Measurements from ENCODE around the gene EYA2.

The EYA2 gene

DNA sequence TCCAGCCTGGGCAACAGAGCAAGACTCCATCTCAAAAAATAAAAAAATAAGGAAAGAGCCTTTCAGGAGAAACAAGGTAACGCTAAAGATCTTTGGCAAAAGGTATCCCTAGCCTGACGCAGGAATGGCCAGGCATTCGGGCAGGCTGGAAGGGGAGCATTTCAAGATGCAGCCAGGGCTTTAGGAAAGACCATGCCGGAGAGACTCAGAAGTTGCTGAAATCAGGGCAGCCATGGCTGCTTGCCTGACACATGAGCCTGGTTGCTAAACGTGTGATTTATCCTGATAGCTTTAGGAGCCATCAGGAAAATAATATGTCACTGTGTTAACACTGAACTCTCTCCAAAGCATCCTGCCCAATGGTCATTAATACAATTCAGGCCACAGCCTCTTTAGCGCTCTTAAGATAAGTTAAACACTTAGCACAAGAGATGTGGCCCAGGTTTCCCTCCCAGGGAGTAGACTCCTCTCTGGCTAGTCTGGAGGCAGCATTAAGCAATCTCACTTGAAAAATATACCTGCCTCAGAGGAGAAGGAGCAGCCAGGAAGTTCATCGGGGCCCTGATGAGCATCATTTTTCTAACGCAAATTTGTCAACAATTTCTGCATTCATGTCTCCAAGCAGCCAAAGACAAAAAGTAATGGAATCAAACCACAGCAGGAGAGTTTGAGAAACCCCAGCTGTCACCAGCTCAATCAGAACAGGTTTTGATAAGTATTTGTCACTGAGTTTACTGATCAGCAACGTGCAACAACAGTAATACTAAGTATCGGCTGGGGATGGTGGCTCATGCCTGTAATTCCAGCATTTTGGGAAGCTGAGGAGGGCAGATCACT lies 261.9 kb downstream of the EYA2 start:
- no peak for ATAC-seq
- TF ChIP-seq ZC3H10 (CRISPR knock-in tag; IDR thresholded peaks at IDR 0.05) (no peak), ARNTL (CRISPR knock-in tag; IDR thresholded peaks at IDR 0.05; ENCODE audit: borderline replicate concordance, low read depth) (no peak), CSRNP3 (CRISPR knock-in tag; IDR thresholded peaks at IDR 0.05) (no peak), ZNF565 (CRISPR knock-in tag; conservative IDR thresholded peaks at IDR 0.05; ENCODE audit: low read depth) (no peak), PATZ1 (CRISPR knock-in tag; IDR thresholded peaks at IDR 0.05; ENCODE audit: borderline replicate concordance) (no peak), CREB5 (CRISPR knock-in tag; IDR thresholded peaks at IDR 0.05; ENCODE audit: low read depth) (no peak), PPARA (CRISPR knock-in tag; IDR thresholded peaks at IDR 0.05; ENCODE audit: borderline replicate concordance) (no peak), GLIS3 (CRISPR knock-in tag; IDR thresholded peaks at IDR 0.05) (no peak), RARB (CRISPR knock-in tag; IDR thresholded peaks at IDR 0.05) (no peak), ZFP30 (CRISPR knock-in tag; IDR thresholded peaks at IDR 0.05) (no peak), TOX (CRISPR knock-in tag; IDR thresholded peaks at IDR 0.05; ENCODE audit: borderline replicate concordance) (no peak), ZNF70 (CRISPR knock-in tag; IDR thresholded peaks at IDR 0.05) (no peak), CSDC2 (CRISPR knock-in tag; IDR thresholded peaks at IDR 0.05) (no peak), BACH2 (CRISPR knock-in tag; IDR thresholded peaks at IDR 0.05; ENCODE audit: borderline replicate concordance) (no peak)
- TF ChIP-seq, protein P1, sequence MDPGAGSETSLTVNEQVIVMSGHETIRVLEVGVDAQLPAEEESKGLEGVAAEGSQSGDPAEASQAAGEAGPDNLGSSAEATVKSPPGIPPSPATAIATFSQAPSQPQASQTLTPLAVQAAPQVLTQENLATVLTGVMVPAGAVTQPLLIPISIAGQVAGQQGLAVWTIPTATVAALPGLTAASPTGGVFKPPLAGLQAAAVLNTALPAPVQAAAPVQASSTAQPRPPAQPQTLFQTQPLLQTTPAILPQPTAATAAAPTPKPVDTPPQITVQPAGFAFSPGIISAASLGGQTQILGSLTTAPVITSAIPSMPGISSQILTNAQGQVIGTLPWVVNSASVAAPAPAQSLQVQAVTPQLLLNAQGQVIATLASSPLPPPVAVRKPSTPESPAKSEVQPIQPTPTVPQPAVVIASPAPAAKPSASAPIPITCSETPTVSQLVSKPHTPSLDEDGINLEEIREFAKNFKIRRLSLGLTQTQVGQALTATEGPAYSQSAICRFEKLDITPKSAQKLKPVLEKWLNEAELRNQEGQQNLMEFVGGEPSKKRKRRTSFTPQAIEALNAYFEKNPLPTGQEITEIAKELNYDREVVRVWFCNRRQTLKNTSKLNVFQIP (CRISPR knock-in tag; IDR thresholded peaks at IDR 0.05; ENCODE audit: borderline replicate concordance, low read depth) = no peak

GRCh38 chr20:47159166-47159565 lies 264.5 kb downstream of the EYA2 start:
- no peak for ATAC-seq
- TF ChIP-seq ZNF565 (CRISPR knock-in tag; conservative IDR thresholded peaks at IDR 0.05; ENCODE audit: low read depth) (no peak), TCF4 (CRISPR knock-in tag; IDR thresholded peaks at IDR 0.05; ENCODE audit: borderline replicate concordance) (no peak), ZC3H10 (CRISPR knock-in tag; IDR thresholded peaks at IDR 0.05) (no peak), BACH2 (CRISPR knock-in tag; IDR thresholded peaks at IDR 0.05; ENCODE audit: borderline replicate concordance) (no peak), PATZ1 (CRISPR knock-in tag; IDR thresholded peaks at IDR 0.05; ENCODE audit: borderline replicate concordance) (no peak), GLIS3 (CRISPR knock-in tag; IDR thresholded peaks at IDR 0.05) (no peak), ZFP3 (CRISPR knock-in tag; IDR thresholded peaks at IDR 0.05) (no peak), CSDC2 (CRISPR knock-in tag; IDR thresholded peaks at IDR 0.05) (no peak), ZFP30 (CRISPR knock-in tag; IDR thresholded peaks at IDR 0.05) (no peak), ARNTL (CRISPR knock-in tag; IDR thresholded peaks at IDR 0.05; ENCODE audit: borderline replicate concordance, low read depth) (no peak), PPARA (CRISPR knock-in tag; IDR thresholded peaks at IDR 0.05; ENCODE audit: borderline replicate concordance) (no peak), TOX (CRISPR knock-in tag; IDR thresholded peaks at IDR 0.05; ENCODE audit: borderline replicate concordance) (no peak), CREB5 (CRISPR knock-in tag; IDR thresholded peaks at IDR 0.05; ENCODE audit: low read depth) (no peak), ZNF8 (CRISPR knock-in tag; IDR thresholded peaks at IDR 0.05) (no peak), ISL1 (CRISPR knock-in tag; IDR thresholded peaks at IDR 0.05) (no peak), SNAI2 (CRISPR knock-in tag; IDR thresholded peaks at IDR 0.05) (no peak)
- TF ChIP-seq, protein P1 (CRISPR knock-in tag; IDR thresholded peaks at IDR 0.05; ENCODE audit: borderline replicate concordance, low read depth) = no peak
- TF ChIP-seq, protein P2, sequence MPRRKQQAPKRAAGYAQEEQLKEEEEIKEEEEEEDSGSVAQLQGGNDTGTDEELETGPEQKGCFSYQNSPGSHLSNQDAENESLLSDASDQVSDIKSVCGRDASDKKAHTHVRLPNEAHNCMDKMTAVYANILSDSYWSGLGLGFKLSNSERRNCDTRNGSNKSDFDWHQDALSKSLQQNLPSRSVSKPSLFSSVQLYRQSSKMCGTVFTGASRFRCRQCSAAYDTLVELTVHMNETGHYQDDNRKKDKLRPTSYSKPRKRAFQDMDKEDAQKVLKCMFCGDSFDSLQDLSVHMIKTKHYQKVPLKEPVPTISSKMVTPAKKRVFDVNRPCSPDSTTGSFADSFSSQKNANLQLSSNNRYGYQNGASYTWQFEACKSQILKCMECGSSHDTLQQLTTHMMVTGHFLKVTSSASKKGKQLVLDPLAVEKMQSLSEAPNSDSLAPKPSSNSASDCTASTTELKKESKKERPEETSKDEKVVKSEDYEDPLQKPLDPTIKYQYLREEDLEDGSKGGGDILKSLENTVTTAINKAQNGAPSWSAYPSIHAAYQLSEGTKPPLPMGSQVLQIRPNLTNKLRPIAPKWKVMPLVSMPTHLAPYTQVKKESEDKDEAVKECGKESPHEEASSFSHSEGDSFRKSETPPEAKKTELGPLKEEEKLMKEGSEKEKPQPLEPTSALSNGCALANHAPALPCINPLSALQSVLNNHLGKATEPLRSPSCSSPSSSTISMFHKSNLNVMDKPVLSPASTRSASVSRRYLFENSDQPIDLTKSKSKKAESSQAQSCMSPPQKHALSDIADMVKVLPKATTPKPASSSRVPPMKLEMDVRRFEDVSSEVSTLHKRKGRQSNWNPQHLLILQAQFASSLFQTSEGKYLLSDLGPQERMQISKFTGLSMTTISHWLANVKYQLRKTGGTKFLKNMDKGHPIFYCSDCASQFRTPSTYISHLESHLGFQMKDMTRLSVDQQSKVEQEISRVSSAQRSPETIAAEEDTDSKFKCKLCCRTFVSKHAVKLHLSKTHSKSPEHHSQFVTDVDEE (CRISPR knock-in tag; IDR thresholded peaks at IDR 0.05) = no peak

All from SK-N-SH treated with all-trans-retinoic acid at 6 μM for 48 hours (cell line).